ENCODE results near the gene FAM13B. TPM values are rescaled to one million over a fixed set of nuclear protein-coding genes. Genes with fewer than 3 reads are reported as not detected.
A peak's percentile ranks its signal among the peaks of the same experiment; 100 is the strongest.

FAM13B gene
- total RNA-seq, 4 donors from 2014 or later = 44.1 to 102 (median 76.6) TPM

- Histone ChIP-seq H3K4me1 (no peaks in the 10 kb centered on the region), H3K4me3 (no peak overlapping the region), H3K36me3 (no peaks in the 10 kb centered on the region), H3K9me3 (no peaks in the 10 kb centered on the region), H3K27ac (no peak overlapping the region), H3K27me3 (no peaks in the 10 kb centered on the region)
- TF ChIP-seq POLR2A (IDR thresholded peaks at IDR 0.05) (no peak), EP300 (IDR thresholded peaks at IDR 0.05) (no peak), POLR2AphosphoS5 (IDR thresholded peaks at IDR 0.05) (no peak)
- TF ChIP-seq, protein P1, sequence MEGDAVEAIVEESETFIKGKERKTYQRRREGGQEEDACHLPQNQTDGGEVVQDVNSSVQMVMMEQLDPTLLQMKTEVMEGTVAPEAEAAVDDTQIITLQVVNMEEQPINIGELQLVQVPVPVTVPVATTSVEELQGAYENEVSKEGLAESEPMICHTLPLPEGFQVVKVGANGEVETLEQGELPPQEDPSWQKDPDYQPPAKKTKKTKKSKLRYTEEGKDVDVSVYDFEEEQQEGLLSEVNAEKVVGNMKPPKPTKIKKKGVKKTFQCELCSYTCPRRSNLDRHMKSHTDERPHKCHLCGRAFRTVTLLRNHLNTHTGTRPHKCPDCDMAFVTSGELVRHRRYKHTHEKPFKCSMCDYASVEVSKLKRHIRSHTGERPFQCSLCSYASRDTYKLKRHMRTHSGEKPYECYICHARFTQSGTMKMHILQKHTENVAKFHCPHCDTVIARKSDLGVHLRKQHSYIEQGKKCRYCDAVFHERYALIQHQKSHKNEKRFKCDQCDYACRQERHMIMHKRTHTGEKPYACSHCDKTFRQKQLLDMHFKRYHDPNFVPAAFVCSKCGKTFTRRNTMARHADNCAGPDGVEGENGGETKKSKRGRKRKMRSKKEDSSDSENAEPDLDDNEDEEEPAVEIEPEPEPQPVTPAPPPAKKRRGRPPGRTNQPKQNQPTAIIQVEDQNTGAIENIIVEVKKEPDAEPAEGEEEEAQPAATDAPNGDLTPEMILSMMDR (IDR thresholded peaks at IDR 0.05) = no peak
- no peak for ATAC-seq
- 56 to 59% methylated on average over 1 to 3 of the region's 5 CpGs for WGBS, 2 donors (ENCODE audit: low coverage in 1 of 2)
These were observed 131.7 kb downstream of the FAM13B start for GRCh38 chr5:137901011-137901817.

- no peaks in the 10 kb centered on the region for H3K4me1 ChIP-seq
- H3K36me3 ChIP-seq = no peaks in the 10 kb centered on the region
- no peak overlapping the region for H3K4me3 ChIP-seq
- no peak overlapping the region for H3K27ac ChIP-seq
- no peaks in the 10 kb centered on the region for H3K9me3 ChIP-seq
- no peak for ATAC-seq
- 90 to 100% methylated on average over 3 of the region's 3 CpGs for WGBS, 2 donors (ENCODE audit: low coverage in 1 of 2)
- no peaks in the 10 kb centered on the region for H3K27me3 ChIP-seq
- TF ChIP-seq POLR2A (IDR thresholded peaks at IDR 0.05) = no peak
- TF ChIP-seq POLR2AphosphoS5 (IDR thresholded peaks at IDR 0.05) = no peak
- TF ChIP-seq EP300 (IDR thresholded peaks at IDR 0.05) = no peak
- TF ChIP-seq, protein P1 (IDR thresholded peaks at IDR 0.05) = no peak
These were observed 133.4 kb downstream of the FAM13B start for GRCh38 chr5:137899493-137899892.

- ATAC-seq = no peak
- H3K4me1 ChIP-seq = no peaks in the 10 kb centered on the region
- H3K36me3 ChIP-seq = no peaks in the 10 kb centered on the region
- TF ChIP-seq EP300 (IDR thresholded peaks at IDR 0.05) = no peak
- TF ChIP-seq, protein P1 (IDR thresholded peaks at IDR 0.05) = no peak
- TF ChIP-seq POLR2A (IDR thresholded peaks at IDR 0.05) = no peak
- TF ChIP-seq POLR2AphosphoS5 (IDR thresholded peaks at IDR 0.05) = no peak
- H3K27me3 ChIP-seq = no peaks in the 10 kb centered on the region
- WGBS, 2 donors (ENCODE audit: low coverage in 1 of 2) = 73 to 86% methylated on average over 2 to 3 of the region's 3 CpGs
- H3K4me3 ChIP-seq = no peak overlapping the region
- no peaks in the 10 kb centered on the region for H3K9me3 ChIP-seq
- H3K27ac ChIP-seq = no peak overlapping the region
These were observed 136.3 kb downstream of the FAM13B start for GRCh38 chr5:137896560-137896959.

- H3K4me1 ChIP-seq = peaks cover 0 to 2% (median 0%) of the 10 kb centered on the region in 3 donors
- ATAC-seq = no peak
- no peaks in the 10 kb centered on the region for H3K27me3 ChIP-seq
- H3K4me3 ChIP-seq = no peak overlapping the region
- no peaks in the 10 kb centered on the region for H3K9me3 ChIP-seq
- TF ChIP-seq POLR2AphosphoS5 (IDR thresholded peaks at IDR 0.05) (no peak), EP300 (IDR thresholded peaks at IDR 0.05) (no peak), POLR2A (IDR thresholded peaks at IDR 0.05) (no peak)
- TF ChIP-seq, protein P1 (IDR thresholded peaks at IDR 0.05) = no peak
- no peak overlapping the region for H3K27ac ChIP-seq
- H3K36me3 ChIP-seq = no peaks in the 10 kb centered on the region
These were observed 138.3 kb downstream of the FAM13B start for GRCh38 chr5:137894586-137894985.

GRCh38 chr5:137891849-137892248, 141.0 kb downstream of the FAM13B start:
- TF ChIP-seq, protein P1 (IDR thresholded peaks at IDR 0.05) = peak in 2 of 4 experiments; percentile 11 to 12
- TF ChIP-seq POLR2A (IDR thresholded peaks at IDR 0.05) = no peak
- no peaks in the 10 kb centered on the region for H3K9me3 ChIP-seq
- no peak overlapping the region for H3K4me3 ChIP-seq
- peaks cover 0 to 18% (median 0%) of the 10 kb centered on the region in 3 donors for H3K4me1 ChIP-seq
- no peaks in the 10 kb centered on the region for H3K27me3 ChIP-seq
- ATAC-seq = no peak
- H3K27ac ChIP-seq = no peak overlapping the region
- H3K36me3 ChIP-seq = no peaks in the 10 kb centered on the region
- 100% methylated on average over 1 to 3 of the region's 3 CpGs for WGBS, 2 donors (ENCODE audit: low coverage in 1 of 2)
